ENCODE measurements around the gene ZAR1.

The ZAR1 gene

DNA sequence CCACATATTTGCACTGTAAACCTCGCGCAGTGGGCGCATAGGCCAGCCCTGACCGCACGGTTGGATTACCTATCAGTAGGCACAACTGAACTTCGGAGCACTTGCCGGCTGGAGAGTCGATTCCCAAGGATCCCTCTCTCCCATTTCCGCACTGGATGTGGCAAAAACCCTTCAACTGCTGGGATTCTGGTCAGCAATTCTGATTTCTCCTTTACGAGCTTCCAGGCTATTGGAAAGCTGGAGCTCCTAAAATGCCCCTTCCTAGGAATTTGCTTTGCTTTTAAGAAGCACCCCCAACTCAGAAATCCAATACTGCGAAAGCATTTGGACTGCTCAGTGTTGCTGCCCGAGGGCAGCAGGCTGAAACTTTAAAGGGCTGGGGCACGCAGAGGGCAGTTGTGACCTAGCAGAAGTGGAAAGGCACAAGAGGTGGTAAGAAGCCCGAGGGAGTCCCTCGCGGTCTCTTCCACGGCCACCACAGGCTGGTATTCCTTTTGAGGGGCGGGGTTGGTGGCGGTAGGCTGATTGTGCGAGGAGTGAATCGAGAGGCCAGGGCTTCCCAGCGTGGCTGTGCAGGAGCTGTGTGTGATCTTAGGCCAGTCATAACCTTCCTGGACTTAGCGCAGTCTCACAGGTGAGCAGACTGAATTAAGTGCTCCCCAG, 1.6 kb downstream of the ZAR1 start:
- Histone ChIP-seq H3K4me1 (ENCODE audit: insufficient read depth, low read length) (peaks cover 12% of the 10 kb centered on the region; the same call in 1 of the 2 replicates), H3K36me3 (ENCODE audit: insufficient read depth, low read depth, low read length) (no peaks in the 10 kb centered on the region), H3K4me3 (ENCODE audit: low read length) (peak overlapping the region; percentile 54; the same call in 1 of the 2 replicates), H3K27ac (ENCODE audit: low read length) (no peak overlapping the region), H3K27me3 (ENCODE audit: insufficient read depth, low read length) (peaks cover 73% of the 10 kb centered on the region), H3K9me3 (ENCODE audit: insufficient read depth, low read depth, low read length) (no peaks in the 10 kb centered on the region), H3K9ac (ENCODE audit: low read depth, low read length) (no peak overlapping the region)

GRCh38 chr4:48493452-48494100, 3.5 kb downstream of the ZAR1 start:
- no peak overlapping the region for H3K27ac ChIP-seq (ENCODE audit: low read length)
- H3K27me3 ChIP-seq (ENCODE audit: insufficient read depth, low read length) = peaks cover 55% of the 10 kb centered on the region
- no peak overlapping the region for H3K4me3 ChIP-seq (ENCODE audit: low read length)
- no peaks in the 10 kb centered on the region for H3K9me3 ChIP-seq (ENCODE audit: insufficient read depth, low read depth, low read length)
- peaks cover 5% of the 10 kb centered on the region; the same call in 1 of the 2 replicates for H3K36me3 ChIP-seq (ENCODE audit: insufficient read depth, low read depth, low read length)
- peaks cover 6% of the 10 kb centered on the region; the same call in 1 of the 2 replicates for H3K4me1 ChIP-seq (ENCODE audit: insufficient read depth, low read length)
- no peak overlapping the region for H3K9ac ChIP-seq (ENCODE audit: low read depth, low read length)

DNA sequence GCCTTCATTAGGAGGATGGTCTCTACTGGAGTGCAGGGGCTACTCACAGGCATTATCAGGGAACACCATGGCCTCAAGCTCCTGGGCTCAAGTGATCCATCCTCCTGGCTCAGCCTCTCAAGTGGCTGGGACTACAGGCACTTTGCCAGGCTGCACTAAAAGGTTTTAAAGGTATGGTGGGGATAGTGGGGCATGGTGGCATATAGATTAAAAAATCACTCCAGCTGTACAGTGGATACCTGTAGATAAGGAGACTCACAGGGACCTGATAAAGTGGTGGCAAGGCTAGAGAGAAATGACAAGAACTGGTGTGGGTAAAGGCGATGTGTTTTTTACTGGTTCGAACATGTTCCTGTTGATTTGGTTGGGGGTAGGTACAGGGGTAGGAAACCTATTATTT, 5.9 kb downstream of the ZAR1 start:
- no peak overlapping the region for H3K4me3 ChIP-seq (ENCODE audit: low read length)
- H3K4me1 ChIP-seq (ENCODE audit: insufficient read depth, low read length) = peaks cover 9% of the 10 kb centered on the region; the same call in 1 of the 2 replicates
- H3K27ac ChIP-seq (ENCODE audit: low read length) = no peak overlapping the region
- H3K9ac ChIP-seq (ENCODE audit: low read depth, low read length) = no peak overlapping the region
- H3K36me3 ChIP-seq (ENCODE audit: insufficient read depth, low read depth, low read length) = peaks cover 22% of the 10 kb centered on the region
- H3K27me3 ChIP-seq (ENCODE audit: insufficient read depth, low read length) = peaks cover 32% of the 10 kb centered on the region
- H3K9me3 ChIP-seq (ENCODE audit: insufficient read depth, low read depth, low read length) = no peaks in the 10 kb centered on the region

- Histone ChIP-seq H3K27me3 (ENCODE audit: insufficient read depth, low read length) (peaks cover 3% of the 10 kb centered on the region; the same call in 1 of the 2 replicates), H3K27ac (ENCODE audit: low read length) (no peak overlapping the region), H3K9me3 (ENCODE audit: insufficient read depth, low read depth, low read length) (no peaks in the 10 kb centered on the region), H3K36me3 (ENCODE audit: insufficient read depth, low read depth, low read length) (peaks cover 41% of the 10 kb centered on the region), H3K9ac (ENCODE audit: low read depth, low read length) (no peak overlapping the region), H3K4me3 (ENCODE audit: low read length) (no peak overlapping the region), H3K4me1 (ENCODE audit: insufficient read depth, low read length) (peaks cover 9% of the 10 kb centered on the region)
Observed at GRCh38 chr4:48498895-48499294, 8.8 kb downstream of the ZAR1 start.

GRCh38 chr4:48499551-48500066, 9.6 kb downstream of the ZAR1 start:
- peaks cover 43% of the 10 kb centered on the region for H3K36me3 ChIP-seq (ENCODE audit: insufficient read depth, low read depth, low read length)
- H3K4me1 ChIP-seq (ENCODE audit: insufficient read depth, low read length) = peaks cover 9% of the 10 kb centered on the region
- no peaks in the 10 kb centered on the region for H3K27me3 ChIP-seq (ENCODE audit: insufficient read depth, low read length)
- H3K4me3 ChIP-seq (ENCODE audit: low read length) = no peak overlapping the region
- no peak overlapping the region for H3K9ac ChIP-seq (ENCODE audit: low read depth, low read length)
- no peaks in the 10 kb centered on the region for H3K9me3 ChIP-seq (ENCODE audit: insufficient read depth, low read depth, low read length)
- H3K27ac ChIP-seq (ENCODE audit: low read length) = no peak overlapping the region

- Histone ChIP-seq H3K27ac (ENCODE audit: low read length) (no peak overlapping the region), H3K9ac (ENCODE audit: low read depth, low read length) (no peak overlapping the region), H3K27me3 (ENCODE audit: insufficient read depth, low read length) (no peaks in the 10 kb centered on the region), H3K36me3 (ENCODE audit: insufficient read depth, low read depth, low read length) (peaks cover 65% of the 10 kb centered on the region), H3K9me3 (ENCODE audit: insufficient read depth, low read depth, low read length) (no peaks in the 10 kb centered on the region), H3K4me3 (ENCODE audit: low read length) (no peak overlapping the region), H3K4me1 (ENCODE audit: insufficient read depth, low read length) (peaks cover 9% of the 10 kb centered on the region)
Observed at GRCh38 chr4:48503233-48504025, 13.4 kb downstream of the ZAR1 start.

DNA sequence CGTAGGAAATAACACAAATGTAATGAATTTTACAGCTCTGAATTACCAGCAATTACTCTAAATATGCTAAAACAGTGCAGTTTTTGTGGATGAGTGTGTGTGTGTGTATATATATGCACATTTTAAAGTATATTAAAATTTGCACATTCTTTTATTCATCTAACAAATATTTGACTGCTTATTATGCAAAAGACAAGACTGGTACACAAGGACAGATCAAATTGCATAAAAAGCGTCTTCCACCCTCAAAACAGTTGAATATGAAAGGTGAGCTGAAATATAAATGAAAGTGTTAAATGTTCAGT, 13.9 kb downstream of the ZAR1 start:
- Histone ChIP-seq H3K9ac (ENCODE audit: low read depth, low read length) (no peak overlapping the region), H3K36me3 (ENCODE audit: insufficient read depth, low read depth, low read length) (peaks cover 65% of the 10 kb centered on the region), H3K27ac (ENCODE audit: low read length) (no peak overlapping the region), H3K4me3 (ENCODE audit: low read length) (no peak overlapping the region), H3K9me3 (ENCODE audit: insufficient read depth, low read depth, low read length) (no peaks in the 10 kb centered on the region), H3K27me3 (ENCODE audit: insufficient read depth, low read length) (no peaks in the 10 kb centered on the region), H3K4me1 (ENCODE audit: insufficient read depth, low read length) (peaks cover 5% of the 10 kb centered on the region)

DNA sequence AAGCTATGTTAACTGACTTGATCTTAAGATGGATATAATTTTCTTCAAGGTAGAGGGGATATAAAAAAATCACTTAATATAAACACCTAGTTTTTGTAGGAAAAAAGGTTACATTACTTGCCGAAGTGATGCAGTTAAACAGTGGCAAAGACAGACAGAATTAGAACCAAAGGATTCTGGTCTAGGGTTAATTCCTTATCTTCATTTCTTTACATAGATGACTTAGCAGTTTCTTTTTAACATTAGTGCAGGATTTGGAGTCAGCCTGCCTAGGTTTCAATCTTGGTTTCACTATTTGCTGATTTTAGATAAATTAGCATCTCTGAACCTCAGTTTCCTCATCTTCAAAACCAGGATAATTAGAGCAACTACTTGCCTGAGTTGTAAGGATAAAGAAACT, 14.3 kb downstream of the ZAR1 start:
- peaks cover 1% of the 10 kb centered on the region for H3K4me1 ChIP-seq (ENCODE audit: insufficient read depth, low read length)
- H3K9me3 ChIP-seq (ENCODE audit: insufficient read depth, low read depth, low read length) = no peaks in the 10 kb centered on the region
- no peak overlapping the region for H3K27ac ChIP-seq (ENCODE audit: low read length)
- no peak overlapping the region for H3K9ac ChIP-seq (ENCODE audit: low read depth, low read length)
- no peak overlapping the region for H3K4me3 ChIP-seq (ENCODE audit: low read length)
- no peaks in the 10 kb centered on the region for H3K27me3 ChIP-seq (ENCODE audit: insufficient read depth, low read length)
- peaks cover 65% of the 10 kb centered on the region for H3K36me3 ChIP-seq (ENCODE audit: insufficient read depth, low read depth, low read length)

GRCh38 chr4:48506716-48507115, 16.7 kb downstream of the ZAR1 start:
- no peaks in the 10 kb centered on the region; the same call in 1 of the 2 replicates for H3K4me1 ChIP-seq (ENCODE audit: insufficient read depth, low read length)
- H3K27me3 ChIP-seq (ENCODE audit: insufficient read depth, low read length) = no peaks in the 10 kb centered on the region
- no peak overlapping the region for H3K9ac ChIP-seq (ENCODE audit: low read depth, low read length)
- peaks cover 69% of the 10 kb centered on the region for H3K36me3 ChIP-seq (ENCODE audit: insufficient read depth, low read depth, low read length)
- H3K27ac ChIP-seq (ENCODE audit: low read length) = no peak overlapping the region
- H3K4me3 ChIP-seq (ENCODE audit: low read length) = no peak overlapping the region
- no peaks in the 10 kb centered on the region for H3K9me3 ChIP-seq (ENCODE audit: insufficient read depth, low read depth, low read length)

- H3K36me3 ChIP-seq (ENCODE audit: insufficient read depth, low read depth, low read length) = peaks cover 82% of the 10 kb centered on the region
Observed at GRCh38 chr4:48509543-48509942, 19.5 kb downstream of the ZAR1 start.

DNA sequence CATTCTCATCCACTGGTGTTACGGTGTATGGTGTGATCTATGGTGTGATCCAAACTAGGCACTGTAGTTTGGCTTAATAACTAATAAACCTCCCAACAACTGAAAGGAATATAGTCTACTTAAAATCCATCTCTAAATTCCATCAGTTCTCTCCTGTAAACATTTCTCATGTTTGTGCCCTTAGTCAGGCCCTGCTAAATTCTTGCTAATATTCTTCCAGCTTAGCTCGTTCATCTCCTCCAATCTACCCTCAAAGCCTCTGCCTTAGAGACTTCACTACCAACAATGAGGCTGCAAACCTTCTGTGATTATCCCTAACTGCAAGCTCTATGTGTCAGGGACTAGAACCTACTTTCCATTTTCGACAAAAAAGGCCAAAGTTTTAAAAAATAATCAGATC, 28.1 kb downstream of the ZAR1 start:
- no peak overlapping the region for H3K9ac ChIP-seq (ENCODE audit: low read depth, low read length)
- no peak overlapping the region for H3K4me3 ChIP-seq (ENCODE audit: low read length)
- no peaks in the 10 kb centered on the region for H3K9me3 ChIP-seq (ENCODE audit: insufficient read depth, low read depth, low read length)
- H3K27ac ChIP-seq (ENCODE audit: low read length) = no peak overlapping the region
- no peaks in the 10 kb centered on the region for H3K27me3 ChIP-seq (ENCODE audit: insufficient read depth, low read length)
- H3K4me1 ChIP-seq (ENCODE audit: insufficient read depth, low read length) = no peaks in the 10 kb centered on the region
- peaks cover 75% of the 10 kb centered on the region for H3K36me3 ChIP-seq (ENCODE audit: insufficient read depth, low read depth, low read length)

More at GRCh38 chr4:48509543-48509942, 19.5 kb downstream of the ZAR1 start:
- H3K4me1 ChIP-seq (ENCODE audit: insufficient read depth, low read length) = no peaks in the 10 kb centered on the region
- no peak overlapping the region for H3K27ac ChIP-seq (ENCODE audit: low read length)
- no peak overlapping the region for H3K4me3 ChIP-seq (ENCODE audit: low read length)
- H3K9me3 ChIP-seq (ENCODE audit: insufficient read depth, low read depth, low read length) = no peaks in the 10 kb centered on the region
- no peaks in the 10 kb centered on the region for H3K27me3 ChIP-seq (ENCODE audit: insufficient read depth, low read length)
- no peak overlapping the region for H3K9ac ChIP-seq (ENCODE audit: low read depth, low read length)
